NCI-H774 (cell line): ENCODE data around the gene EEF1AKMT3.

Source experiments
- DNase-seq: peaks from one replicate; lab custom pipeline; 2025; lab: John Stamatoyannopoulos, UW

The EEF1AKMT3 gene

DNA sequence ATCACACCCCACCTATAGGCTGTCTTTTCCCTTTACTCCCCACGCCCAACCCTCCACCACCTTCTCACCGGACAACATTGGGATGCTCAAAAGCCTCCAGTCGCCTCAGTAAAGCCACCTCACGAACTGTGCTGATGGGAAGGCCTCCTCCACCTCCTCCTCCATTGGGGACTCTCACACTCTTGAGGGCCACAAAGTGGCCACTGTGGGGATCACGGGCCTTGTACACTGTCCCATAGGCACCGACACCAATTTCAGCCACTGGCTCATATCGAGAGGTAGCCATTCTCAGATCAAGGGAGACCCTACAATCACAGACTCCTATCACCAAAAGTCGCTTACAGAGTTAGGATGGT lies 21.0 kb upstream of the EEF1AKMT3 start:
- DNase-seq = no peak

DNA sequence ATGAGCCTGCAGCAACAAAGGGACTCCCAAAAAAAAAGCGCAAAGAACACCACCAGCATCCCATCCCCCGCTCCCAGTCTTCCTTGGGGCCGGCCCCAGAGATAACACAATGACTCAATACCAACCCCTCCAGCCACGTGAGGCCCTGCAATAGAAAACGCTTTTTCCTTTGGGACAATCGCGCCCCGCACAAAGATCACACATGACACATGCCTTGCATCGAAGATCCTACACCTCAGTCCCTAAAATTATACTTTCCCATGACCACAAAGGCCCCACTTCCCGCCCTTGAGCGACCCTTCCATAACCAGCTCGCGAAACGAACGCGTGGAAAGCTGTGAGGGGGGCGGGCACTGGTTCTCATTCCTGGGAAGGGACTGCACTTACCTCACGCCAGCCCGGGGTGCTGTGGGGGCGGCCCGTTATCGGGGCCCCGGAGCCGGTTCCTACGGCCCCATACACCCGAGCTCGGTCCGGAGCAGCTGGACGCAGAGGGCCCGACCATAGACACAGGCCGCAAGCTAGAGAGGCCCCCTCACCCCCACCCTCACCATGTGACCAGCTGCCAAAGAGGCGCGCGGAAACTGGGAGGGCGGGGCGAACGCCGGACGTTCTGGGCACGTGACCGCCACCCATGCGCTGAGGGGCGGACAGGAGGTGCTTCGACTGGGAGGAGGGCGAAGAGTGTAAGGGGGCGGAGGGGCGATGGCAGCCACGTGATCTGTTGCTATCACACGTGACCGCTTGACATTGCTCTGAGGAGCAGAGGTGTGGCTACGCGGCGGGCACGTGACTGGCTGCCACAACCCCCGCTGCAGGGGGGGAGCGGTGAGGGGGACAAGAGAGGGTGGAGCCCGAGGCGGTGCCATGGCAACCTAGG lies 20.4 kb upstream of the EEF1AKMT3 start, which contains the start of gene CDK4:
Gene CDK4, minus strand, starts transcription at position 523 of the 880 bp plus-strand sequence. CDS start 593 bp downstream, outside the sequence.
- DNase-seq = peak; percentile 99

DNA sequence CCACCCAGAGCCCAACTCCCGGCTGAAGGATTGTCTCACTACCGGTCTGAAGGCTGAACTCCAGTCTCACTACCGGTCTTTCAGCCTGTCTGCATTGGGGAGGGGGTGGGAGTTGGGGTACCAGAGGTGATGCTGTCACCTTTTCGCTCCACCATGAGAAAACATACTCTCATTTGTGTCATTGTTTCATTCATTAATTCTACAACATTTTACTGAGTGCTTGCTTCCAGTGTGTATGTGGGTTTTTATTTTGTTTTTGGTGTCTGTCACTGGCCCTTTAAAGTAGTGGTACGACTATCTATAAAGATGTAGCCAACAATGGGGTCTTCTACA lies 19.8 kb upstream of the EEF1AKMT3 start:
- no peak for DNase-seq

DNA sequence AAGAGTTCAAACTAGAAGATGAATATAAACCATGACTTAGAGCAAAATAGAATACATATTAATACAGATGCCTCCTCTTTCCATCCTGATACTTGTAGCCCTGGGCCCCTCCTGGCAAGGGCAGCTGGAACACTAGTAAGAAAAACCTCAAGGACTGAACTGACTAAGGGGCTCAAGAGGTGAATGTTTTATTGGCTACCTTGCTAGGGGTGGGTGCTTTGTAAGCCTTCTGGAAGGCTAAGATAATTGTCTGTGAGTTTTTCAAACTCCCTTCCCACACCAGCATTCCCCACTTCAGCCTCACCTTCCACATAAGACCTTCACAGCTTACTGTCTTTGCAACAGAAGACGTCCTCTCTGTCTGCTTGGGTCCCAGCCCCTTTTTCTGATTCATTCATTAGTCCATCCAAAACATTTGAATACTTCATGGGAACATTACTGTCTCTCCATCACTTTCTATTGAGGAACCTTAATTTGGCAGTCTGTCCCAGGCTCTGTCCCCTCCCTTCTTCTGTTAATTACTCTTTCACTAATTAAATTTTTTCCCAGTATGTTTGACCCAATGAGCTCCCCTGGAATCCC lies 18.6 kb upstream of the EEF1AKMT3 start:
- no peak for DNase-seq

DNA sequence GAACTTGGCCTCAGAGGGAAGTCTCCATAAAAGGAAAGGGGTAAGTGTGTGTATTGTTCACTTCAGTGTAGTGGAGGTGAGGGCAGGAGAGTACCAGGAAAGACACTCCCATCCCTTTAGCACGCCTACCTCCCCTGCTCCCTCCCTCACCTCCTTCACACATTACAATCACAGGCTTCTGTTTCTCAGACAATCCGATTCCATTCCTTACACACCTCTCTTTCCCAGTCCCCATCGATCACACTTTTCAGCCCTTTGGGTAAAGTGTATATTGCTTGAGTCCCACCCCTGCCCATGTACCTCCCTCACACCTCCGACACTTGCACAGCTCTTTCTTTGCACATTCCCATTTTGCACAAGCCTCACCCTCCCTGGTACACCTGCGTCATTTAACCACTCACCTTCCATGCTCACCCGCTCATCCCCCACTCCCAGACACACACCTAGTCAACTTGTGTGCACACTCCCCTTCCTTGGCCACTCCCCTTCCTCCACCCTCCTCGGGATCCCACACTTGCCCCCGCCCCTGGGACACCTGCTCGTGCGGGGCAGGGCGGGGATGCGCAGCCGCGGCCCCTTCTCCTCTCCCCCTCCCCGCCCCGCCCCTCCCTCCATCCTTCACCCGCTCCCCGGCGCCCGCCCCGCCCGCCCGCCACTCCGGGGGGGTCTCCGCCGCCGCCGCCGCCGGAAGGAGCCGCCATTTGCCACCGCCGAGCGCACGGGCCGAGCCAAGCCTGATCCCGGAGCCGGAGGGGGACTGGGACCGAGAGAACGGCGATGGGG lies 17.8 kb upstream of the EEF1AKMT3 start, which contains the start of gene MARCHF9:
Gene MARCHF9, plus strand, starts transcription at position 693 of the 783 bp plus-strand sequence. CDS start 426 bp downstream, outside the sequence.
- DNase-seq = peak; percentile 87

DNA sequence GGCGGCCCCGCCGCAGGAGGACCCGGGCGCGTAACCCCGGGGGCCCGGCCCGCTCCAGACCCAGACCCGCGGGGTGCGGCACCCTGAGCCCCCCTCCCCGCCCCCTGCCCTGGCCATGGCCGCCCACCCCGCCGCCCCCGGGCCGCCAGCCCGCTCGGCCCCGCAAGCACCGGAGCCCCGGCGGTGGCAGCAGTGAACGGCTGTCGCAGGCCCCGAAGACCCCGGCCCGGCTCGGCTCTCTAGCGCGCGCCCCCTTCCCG lies 17.3 kb upstream of the EEF1AKMT3 start:
- DNase-seq = no peak

DNA sequence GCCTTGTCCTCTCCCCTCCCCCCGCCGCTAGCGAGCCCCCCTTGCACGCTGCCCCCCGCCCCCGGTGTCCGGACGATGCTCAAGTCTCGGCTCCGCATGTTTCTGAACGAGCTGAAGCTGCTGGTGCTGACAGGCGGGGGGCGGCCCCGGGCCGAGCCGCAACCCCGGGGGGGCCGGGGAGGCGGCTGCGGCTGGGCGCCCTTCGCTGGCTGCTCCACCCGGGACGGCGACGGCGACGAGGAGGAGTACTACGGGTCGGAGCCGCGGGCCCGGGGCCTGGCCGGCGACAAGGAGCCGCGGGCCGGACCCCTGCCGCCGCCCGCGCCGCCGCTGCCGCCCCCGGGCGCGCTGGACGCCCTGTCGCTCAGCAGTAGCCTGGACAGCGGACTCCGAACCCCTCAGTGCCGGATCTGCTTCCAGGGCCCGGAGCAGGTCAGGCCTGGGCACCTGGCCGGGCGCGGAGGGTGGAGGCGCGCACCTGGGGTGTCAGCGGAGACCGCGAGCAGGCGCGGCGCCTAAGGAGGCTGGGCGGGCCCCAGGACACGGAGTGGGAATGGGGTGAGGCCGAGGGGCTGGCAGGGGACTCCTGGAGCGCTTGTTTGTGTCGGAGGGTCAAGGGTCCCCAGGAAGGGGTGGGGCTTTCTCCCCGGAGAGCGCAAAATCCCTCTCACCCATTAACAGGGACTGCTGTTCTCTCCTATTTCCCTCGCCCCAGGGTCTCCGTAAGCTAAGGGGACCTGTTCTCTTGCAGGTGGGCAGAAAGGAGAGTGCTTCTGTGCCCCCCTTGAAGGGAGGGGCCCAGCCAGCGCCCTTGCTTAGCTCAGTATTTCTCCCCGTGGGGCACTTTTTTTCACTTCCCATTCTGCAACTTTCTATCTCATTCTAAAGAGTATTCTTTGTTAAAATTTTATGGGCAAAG lies 16.7 kb upstream of the EEF1AKMT3 start:
- DNase-seq = peak; percentile 30

DNA sequence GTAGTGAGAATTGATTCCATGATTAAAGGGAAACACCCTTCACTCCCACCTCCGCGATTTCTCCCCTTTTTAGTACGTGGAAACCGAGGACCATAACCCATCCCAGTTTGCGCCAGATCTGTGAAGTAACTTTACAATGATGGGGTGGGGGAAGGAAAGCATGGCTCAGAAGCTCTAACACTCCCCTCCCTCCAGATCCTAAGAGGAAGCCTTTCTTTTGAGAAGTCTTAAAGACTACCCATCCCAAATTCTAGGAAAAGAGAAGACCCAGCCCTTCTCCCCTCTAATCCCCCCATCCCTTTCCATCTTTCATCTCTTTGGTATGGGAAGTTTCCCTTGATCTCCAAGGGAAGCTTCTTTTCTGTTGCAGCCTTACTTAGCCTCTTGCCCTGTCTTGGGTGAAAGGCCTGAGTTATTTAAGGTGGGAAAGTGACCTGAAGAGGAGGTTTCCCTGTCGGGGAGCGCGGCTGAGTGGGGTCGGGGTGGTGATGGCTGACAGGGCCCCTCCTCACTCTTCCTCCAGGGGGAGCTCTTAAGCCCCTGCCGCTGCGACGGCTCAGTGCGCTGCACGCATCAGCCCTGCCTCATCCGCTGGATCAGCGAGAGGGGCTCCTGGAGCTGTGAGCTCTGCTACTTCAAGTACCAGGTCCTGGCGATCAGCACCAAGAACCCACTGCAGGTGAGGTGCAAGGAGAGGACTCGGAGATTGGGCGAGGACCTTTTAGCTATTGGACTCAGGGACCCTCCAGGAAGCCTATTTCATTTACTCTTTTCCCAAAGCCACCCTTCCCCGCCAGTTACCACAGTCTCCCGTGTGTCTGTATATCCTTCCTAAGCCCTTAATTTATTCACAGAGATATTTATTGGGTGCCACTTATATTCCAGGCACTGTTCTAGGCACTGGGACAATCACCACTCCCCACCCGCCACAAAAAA lies 15.7 kb upstream of the EEF1AKMT3 start:
- DNase-seq = no peak

DNA sequence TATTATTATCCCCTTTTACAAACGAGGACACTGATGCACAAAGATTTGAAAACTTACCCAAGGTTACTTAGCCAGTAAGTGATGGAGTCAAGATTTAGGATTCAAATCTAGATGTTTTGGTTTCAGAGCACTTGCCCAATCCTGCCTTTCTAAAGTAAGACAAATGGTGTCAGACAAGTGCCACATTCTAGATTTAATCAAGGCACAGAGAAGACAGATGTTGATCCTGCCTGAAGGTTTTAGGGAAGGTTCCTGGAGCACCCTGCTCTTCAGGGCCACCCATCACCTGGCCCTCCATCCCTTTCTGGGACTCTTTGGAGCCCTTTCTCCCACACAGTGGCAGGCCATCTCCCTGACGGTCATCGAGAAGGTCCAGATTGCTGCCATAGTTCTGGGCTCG lies 14.6 kb upstream of the EEF1AKMT3 start:
- DNase-seq = no peak

DNA sequence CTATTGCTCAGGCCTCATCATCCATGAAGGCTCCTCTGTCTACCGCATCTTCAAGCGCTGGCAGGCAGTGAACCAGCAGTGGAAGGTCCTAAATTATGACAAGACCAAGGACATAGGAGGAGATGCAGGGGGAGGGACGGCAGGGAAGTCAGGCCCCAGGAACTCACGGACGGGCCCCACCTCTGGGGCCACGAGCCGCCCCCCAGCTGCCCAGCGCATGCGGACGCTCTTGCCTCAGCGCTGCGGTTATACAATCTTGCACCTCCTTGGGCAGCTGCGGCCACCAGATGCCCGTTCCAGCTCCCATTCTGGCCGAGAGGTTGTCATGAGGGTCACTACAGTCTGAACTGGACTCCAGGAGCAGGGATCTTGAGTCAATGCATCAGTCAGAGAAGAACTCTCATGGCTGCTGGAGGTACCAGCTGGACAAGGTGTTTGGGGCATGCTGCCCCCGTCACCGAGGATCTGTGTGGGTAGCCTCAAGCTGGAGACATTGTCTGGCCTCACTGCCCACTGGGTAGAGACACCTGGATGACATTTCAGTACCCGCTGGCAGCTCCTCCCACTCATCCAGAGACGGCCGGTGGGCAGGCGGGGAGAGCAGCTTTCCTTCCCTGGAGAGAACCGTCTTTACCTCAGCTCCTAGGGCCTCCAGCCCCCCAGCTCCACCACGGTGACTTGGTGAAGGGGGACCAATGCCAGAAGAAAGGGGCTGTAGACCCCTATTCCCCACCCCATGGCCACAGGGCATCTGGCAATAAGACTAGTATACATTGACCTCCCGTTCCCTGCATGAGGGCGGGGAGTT lies 13.7 kb upstream of the EEF1AKMT3 start:
- no peak for DNase-seq

DNA sequence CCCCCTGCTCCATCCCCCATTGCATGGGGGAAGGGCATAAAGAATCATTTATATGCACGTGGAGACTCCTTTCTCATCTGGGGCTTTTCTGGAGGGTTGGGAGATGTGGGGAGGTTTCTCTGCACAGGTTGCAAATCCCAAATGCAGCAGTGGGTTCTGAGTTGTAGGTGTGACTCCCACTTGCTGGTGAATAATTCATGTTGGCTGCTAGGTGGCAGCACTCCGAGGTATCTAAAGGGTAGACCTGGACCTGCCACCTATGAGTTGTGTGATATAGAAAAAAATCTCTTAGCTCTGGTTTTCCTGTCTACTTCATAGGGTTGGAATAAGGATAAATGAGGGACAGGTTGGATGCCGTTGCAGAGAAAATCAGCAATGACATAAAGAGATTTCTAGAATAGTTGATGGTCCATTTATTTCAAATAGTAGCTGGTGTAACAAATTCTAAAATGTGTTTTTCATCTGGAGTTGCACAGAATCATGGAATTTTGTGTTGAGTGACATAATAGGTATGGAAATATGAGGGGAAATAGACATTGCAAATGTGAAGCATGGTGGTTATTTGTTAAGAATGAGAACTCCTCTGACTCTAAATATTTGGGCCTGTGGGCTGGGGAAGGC lies 12.9 kb upstream of the EEF1AKMT3 start:
- peak; percentile 34 for DNase-seq

DNA sequence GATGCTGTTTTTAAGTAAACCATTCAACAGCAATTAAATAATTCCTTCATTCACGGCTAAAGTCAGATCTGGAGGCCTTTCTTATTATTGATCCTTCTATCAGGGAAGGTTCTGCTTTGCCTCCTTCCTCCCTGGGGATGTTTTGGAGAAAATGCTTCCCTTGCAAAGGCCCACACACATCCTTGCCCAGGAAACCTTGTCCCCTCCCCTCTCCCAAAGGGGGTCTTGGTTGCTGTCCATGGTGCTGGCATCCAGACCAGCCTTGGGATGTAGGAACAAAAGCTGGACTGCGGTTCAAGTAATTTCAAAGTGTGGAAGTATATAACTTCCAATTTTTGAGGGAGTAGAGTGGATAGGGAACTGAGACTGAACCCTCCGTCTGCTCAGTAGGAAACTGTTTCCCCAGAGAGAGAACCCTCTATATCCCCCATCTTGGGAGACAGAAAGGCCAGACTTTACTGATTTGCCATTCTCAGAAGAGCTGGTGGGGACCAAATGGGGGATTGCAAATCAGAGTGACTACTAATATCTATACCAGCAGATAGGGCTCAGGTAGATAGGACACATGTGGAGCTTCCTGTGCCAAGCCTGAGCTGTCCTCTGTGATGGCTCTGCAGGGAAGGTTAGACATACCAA lies 11.9 kb upstream of the EEF1AKMT3 start:
- no peak for DNase-seq

DNA sequence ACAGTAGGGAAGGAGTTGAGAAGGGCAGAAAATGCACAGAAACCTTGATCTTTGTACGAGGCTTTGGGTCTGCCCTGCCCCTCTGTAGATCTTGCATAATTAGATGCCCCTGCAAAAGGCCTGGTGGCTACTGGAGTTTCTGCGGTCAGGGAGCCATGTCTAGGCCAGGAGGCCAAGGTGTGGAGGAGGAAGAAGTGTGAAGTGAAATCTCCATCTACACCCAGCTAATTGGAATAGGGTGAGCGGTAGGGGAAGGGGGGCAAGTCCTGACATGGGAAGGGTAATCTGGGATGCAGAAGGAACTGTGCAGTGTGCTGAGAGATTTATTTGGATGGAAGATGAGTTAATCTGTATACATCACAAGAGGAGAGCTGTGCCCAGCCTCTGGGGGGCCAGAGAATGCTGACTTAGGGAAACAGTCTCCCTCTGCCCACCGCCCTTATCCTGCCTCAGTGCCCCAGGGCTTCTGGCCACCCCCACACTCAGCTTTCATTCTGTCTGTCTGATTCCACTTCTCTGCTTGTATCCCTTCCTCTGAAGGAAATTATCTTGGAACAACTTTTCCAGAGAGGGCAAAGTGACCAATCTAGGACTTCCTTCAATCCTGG lies 10.9 kb upstream of the EEF1AKMT3 start:
- no peak for DNase-seq

DNA sequence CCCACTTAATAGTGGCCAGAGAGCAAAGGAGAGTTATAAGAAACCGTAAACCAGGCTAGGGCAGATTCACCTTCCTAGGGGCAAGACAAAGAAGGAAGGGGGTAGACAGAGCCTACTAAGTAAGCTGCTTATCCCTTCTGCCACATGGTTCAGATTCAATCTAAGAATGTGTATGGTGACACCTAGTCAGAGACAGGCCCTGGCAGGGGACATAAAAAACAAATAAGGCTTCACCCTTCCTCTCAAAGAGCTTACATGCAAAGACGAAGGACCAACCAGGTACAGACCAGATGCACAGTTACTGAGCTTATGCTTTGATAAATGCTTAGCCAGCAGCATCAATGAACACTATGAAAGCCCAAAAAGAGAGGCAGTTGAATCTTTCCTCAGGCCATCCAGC lies 10.0 kb upstream of the EEF1AKMT3 start:
- DNase-seq = no peak

DNA sequence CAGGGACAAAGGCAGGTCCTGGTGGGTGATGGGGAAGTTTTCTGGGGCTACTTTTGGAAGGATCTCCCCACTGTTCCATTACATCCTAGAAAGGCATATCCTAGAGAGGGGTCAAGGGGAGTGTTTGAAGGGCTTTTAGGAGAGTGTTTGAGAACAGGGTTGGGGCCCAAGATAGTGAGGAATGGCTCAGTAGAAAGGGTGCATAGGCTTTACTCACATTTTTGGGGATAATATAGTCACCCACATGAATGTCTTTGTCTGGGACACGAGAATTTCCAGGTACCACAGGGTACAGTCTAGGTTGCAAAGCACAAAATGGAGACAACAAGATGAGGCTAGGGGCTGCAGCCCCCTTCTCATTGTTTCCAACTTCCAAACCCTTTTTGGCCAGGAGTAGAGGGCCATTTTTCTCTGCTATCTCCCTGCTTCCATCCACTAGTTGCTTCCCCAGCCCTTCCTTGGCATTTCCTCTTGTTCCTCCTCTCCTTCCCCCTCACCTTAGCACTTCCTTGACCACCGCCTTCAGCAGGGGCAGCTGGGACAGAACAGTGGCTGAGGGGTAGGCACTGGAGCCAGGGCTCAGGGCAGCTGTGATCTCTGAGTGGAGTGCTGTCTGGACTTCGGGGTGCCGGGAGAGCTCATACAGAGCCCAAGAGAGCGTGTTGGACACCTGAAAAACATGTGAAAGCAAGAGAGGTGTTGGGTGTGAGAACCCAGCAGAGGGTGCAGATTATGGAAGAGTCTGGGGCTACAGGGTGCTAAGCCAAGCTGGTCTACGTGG lies 8.3 kb upstream of the EEF1AKMT3 start:
- no peak for DNase-seq

DNA sequence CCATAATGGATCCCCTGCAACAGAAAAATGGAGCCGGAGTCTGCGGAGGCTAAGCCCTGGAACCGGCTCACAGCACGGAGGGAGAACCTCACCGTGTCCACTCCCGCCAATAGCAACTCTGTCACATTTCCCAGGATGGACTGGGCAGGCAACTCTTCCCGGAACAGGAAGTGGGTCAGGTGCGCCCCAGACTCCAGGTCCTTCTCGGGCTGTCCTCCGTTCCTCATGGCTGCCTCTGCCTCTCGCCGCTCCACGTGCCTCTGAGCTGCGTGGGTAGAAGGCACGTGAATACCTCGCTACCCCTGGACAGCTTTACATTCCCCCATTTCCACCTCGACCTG lies 7.8 kb upstream of the EEF1AKMT3 start:
- DNase-seq = peak; percentile 63

DNA sequence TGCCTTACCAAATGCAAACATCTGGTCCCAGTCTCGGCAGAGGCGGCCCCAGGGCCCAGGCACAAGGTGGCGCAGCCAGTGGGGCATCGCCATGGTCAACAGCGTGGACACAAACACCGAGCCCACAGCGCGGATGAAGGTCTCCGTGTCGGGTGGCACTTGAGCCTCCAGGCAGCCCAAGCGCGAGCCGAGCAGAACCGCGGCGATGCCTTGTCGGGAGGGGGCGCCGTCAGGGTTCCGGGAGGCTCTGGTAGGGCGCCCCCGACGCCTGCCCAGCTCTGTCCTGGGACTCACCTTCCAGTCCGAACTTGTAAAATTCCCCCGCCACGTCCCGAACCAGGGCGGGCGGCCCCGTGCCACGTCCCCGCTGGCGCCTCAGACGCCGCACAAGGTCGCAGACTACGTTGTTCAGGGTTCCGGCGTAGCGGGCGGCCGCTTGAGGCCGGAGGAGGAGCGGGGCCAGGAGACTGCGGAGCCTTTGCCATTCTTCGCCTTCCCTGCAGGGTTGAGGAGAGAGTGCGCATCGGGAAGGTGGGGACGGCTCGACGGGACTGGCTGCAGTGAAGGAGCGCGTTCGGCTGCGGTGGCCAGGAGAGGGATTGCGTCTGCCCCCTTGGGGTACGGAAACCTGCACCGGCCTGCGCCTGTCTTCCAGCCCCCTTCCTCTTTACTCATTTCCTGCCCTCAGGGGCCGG lies 7.3 kb upstream of the EEF1AKMT3 start:
- no peak for DNase-seq
